GM19240 (cell line): ENCODE measurements around the gene SHC2.

Experiments used
- DNase-seq: peaks from one replicate; pipeline ENCODE4 v3.0.0; 2011; ENCODE audit warnings: low spot score; ENCODE audit not compliant: insufficient read length

The SHC2 gene

GRCh38 chr19:460877-461720 is at the start of gene SHC2:
SHC2 (minus strand) TSS chr19:461033; CDS start chr19:460996, 37 bp downstream.
- no peak for DNase-seq

GRCh38 chr19:508204-509150 is 47.6 kb upstream of the SHC2 start:
- no peak for DNase-seq

GRCh38 chr19:507286-508203 is 46.7 kb upstream of the SHC2 start, which contains the start of gene TPGS1:
TPGS1 (plus strand) TSS chr19:507497; CDS start chr19:507507, 10 bp downstream.
- DNase-seq: peak; percentile 77

GRCh38 chr19:506404-507285 is 45.8 kb upstream of the SHC2 start:
- DNase-seq: peak; percentile 98

- no peak for DNase-seq
Measured at GRCh38 chr19:504616-505015, 43.8 kb upstream of the SHC2 start.

- DNase-seq: no peak
Measured at GRCh38 chr19:501646-502045, 40.8 kb upstream of the SHC2 start.

- no peak for DNase-seq
Measured at GRCh38 chr19:498977-499623, 38.3 kb upstream of the SHC2 start.

GRCh38 chr19:498511-498891 is 37.7 kb upstream of the SHC2 start:
- DNase-seq: no peak

- DNase-seq: no peak
Measured at GRCh38 chr19:497869-498510, 37.2 kb upstream of the SHC2 start.

GRCh38 chr19:497491-497868 is 36.6 kb upstream of the SHC2 start:
- DNase-seq: no peak

GRCh38 chr19:496986-497385 is 36.2 kb upstream of the SHC2 start:
- DNase-seq: no peak

GRCh38 chr19:496112-496665 is 35.4 kb upstream of the SHC2 start, which contains the start of gene MADCAM1:
MADCAM1 (plus strand) TSS chr19:496486; CDS start chr19:496500, 14 bp downstream.
- no peak for DNase-seq

GRCh38 chr19:495402-496111 is 34.7 kb upstream of the SHC2 start:
- no peak for DNase-seq

GRCh38 chr19:495081-495401 is 34.2 kb upstream of the SHC2 start:
- DNase-seq: no peak

GRCh38 chr19:494171-495080 is 33.6 kb upstream of the SHC2 start:
- DNase-seq: no peak

GRCh38 chr19:493391-494170 is 32.7 kb upstream of the SHC2 start:
- no peak for DNase-seq
